GM20000 (cell line): ENCODE results near the gene PPP6C.
"Not testable (repeated sequence)": the region's sequence is repeated elsewhere in the genome, so short reads cannot be mapped to it uniquely, and the experiment has no call there.

ENCODE experiments used
- DNase-seq: peaks from one replicate; pipeline ENCODE4 v3.0.0; 2012; ENCODE audit warnings: low spot score
- TF ChIP-seq, protein P1 (sequence below): IDR thresholded peaks from 2 replicates; pipeline ENCODE4 v1.5.1; 2012; ENCODE audit warnings: mild to moderate bottlenecking, control low read depth; ENCODE audit errors: extremely low read depth, missing control alignments

The PPP6C gene

DNA sequence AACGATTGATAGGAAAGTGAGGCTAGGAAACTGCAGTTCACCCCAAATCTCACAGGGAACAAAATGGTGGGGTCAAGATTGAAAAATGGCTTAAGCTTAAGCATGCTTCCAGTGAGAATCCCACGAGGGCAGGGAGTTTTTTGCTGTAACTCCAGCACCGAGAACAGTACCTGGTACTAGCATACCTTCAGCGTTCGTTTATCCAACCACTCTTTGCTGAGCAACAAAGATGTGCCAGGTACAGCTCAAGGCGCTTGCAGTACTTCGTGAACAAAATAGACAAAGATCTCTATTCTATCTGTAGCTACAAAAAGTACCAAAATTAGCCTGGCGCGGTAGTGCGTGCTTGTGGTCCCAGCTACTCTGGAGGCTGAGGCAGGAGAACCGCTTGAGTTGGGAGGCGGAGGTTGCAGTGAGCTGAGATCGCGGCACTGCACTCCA lies 778 bp upstream of the PPP6C start:
- DNase-seq: peak; percentile 20

DNA sequence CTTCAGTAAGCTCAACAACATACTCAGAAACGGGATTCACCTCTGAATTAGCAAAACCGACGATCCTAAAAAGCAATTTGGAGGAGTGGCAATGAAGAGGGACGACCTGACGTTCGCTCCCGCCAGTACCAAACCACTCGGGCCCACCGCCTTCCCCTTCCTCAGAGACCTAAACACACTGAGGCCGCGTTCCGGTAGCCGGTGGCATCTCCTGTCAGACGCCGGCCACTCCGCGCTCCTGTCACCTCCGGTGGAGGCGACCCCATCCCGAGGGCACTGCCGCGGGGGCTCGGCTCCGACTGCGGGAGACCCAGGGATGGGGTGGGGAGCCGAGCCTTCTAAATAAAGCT lies 617 bp downstream of the PPP6C start:
- TF ChIP-seq, protein P1, sequence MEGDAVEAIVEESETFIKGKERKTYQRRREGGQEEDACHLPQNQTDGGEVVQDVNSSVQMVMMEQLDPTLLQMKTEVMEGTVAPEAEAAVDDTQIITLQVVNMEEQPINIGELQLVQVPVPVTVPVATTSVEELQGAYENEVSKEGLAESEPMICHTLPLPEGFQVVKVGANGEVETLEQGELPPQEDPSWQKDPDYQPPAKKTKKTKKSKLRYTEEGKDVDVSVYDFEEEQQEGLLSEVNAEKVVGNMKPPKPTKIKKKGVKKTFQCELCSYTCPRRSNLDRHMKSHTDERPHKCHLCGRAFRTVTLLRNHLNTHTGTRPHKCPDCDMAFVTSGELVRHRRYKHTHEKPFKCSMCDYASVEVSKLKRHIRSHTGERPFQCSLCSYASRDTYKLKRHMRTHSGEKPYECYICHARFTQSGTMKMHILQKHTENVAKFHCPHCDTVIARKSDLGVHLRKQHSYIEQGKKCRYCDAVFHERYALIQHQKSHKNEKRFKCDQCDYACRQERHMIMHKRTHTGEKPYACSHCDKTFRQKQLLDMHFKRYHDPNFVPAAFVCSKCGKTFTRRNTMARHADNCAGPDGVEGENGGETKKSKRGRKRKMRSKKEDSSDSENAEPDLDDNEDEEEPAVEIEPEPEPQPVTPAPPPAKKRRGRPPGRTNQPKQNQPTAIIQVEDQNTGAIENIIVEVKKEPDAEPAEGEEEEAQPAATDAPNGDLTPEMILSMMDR: no peak
- DNase-seq: peak; percentile 34

More for the DNA sequence above, 778 bp upstream of the PPP6C start:
- TF ChIP-seq, protein P1: no peak

DNA sequence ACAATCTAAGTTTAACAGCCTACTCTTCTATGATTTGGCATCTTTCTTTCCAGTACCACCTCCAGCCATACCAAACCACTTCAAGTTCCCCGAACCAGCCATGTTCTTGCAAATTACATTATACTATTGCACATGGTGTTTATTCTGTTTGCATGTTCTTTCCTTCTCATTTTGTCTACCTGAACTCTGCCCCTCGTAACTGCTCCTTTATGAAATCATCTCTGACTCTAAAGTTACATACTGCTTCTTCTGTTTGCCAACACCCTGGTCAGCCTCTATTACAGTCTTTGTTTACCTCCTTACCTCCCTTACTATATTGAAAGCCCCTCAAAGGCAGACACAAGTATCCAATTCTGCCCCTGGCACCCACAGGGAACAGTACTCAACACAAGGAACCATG lies 6.0 kb downstream of the PPP6C start:
- DNase-seq: no peak
- TF ChIP-seq, protein P1: no peak

DNA sequence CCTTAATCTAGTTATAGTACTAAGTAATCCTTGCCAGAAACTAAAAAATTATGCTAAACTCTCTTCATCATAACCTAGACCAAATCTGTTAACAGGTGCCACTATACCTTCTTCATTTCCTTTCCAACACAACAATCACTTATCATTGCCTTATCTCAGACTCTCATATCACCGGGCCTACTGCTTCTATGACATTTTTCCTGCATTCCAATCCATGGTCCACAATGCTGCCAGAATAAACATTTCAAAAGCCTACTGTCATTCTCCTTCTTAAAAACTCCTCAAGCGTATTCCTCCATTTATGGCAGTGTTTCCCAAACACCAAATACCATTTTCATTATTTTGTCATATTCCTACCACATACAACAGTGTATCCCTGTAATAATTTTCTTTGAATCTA lies 6.5 kb downstream of the PPP6C start:
- DNase-seq: no peak
- TF ChIP-seq, protein P1: no peak

DNA sequence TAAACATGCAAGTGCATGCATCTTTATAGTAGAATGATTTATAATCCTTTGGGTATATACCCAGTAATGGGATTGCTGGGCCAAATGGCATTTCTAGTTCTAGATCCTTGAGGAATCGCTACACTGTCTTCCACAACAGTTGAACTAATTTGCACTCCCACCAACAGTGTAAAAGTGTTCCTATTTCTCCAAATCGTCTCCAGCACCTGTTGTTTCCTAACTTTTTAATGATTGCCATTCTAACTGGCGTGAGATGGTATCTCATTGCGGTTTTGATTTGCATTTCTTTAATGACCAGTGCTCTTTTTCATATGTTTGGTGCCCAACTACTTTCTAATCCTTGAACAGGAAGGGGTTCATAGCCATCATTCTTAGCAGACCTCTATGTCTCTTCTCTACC lies 7.8 kb downstream of the PPP6C start:
- DNase-seq: not testable (repeated sequence)

DNA sequence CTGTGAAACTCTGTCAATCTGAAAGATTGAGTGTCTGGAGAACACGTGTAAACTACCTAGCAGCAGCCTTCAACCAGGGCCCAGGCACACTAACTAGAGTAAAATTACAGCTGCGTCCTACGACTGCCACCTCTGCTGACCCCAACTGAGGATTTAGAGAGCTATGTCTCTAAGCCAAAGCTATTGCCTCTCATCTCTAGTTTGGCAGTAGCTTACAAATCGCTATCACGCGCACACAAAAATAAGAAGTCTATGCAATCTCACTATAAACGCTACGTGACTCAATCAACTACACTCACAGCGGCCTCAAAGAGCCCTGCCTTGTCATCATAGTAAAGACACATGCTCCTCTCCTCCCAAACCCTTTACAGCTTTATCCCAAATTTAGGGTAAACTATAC lies 8.7 kb downstream of the PPP6C start:
- DNase-seq: no peak
- TF ChIP-seq, protein P1: no peak

DNA sequence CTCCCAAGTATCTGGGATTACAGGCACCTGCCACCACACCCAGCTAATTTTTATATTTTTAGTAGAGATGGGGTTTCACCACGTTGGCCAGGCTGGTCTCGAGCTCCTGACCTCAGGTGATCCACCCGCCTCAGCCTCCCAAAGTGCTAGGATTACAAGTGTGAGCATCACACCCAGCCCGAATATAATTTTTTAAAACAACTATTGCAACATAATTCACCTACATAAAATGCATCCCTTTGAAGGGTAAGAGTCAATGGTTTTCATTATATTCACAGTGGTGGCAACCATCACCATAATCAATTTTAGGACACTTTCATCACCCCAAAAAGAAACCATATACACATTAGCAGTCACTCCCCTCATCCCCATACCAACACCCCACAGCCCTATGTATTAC lies 9.8 kb downstream of the PPP6C start:
- not testable (repeated sequence) for DNase-seq

DNA sequence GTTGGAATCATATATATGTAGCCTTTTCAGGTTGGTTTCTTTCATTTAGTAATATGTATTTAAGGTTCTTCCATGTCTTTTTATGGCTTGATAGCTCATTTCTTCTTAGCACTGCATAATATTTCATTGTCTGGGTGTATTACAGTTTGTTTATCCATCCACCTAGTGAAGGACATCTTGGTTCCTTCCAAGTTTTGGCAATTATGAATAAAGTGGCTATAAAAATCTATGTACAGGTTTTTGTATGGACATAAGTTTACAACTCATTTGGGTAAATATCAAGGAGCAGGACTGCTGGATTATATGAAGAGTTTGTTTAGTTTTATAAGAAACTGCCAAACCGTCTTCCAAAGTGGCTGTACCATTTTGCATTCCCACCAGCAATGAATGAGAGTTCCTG lies 11.7 kb downstream of the PPP6C start:
- no peak for DNase-seq
- TF ChIP-seq, protein P1: no peak

DNA sequence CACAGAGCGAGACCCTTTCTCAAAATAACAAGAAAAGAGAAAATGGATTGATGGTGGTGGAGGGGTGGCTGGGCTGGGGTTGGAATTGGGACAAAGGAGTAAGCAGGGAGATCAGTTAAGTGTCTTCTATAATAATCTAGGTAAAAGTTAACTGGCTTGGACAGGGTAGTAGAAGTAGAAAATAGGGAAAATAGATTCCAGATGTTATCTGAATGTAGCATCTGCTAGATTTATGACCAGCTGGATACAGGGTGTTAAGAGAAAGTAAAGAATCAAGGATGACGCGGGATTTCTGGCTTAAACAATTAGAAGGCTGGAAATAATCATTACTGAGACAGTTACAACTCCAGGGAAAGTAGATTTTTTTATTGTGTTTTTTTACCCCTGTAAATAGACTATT lies 13.0 kb downstream of the PPP6C start:
- TF ChIP-seq, protein P1: no peak
- no peak for DNase-seq
